ENCODE data around the gene CDC5L. TPM values are rescaled to one million over a fixed set of nuclear protein-coding genes. Genes with fewer than 3 reads are reported as not detected.

CDC5L gene
- total and polyA plus RNA-seq, 2 of the 13 experiments (the other 11 are each of a cell fraction or from before 2014, with no cell fraction given): 11.0 to 34.2 TPM

GRCh38 chr6:44387346-44388134, at the start of gene CDC5L (continued):
- peak; percentile 86 for TF ChIP-seq ARID4A (CRISPR knock-in tag; IDR thresholded peaks at IDR 0.05; ENCODE audit: borderline replicate concordance)
- TF ChIP-seq MEIS2 (CRISPR knock-in tag; IDR thresholded peaks at IDR 0.05): peak; percentile 44; the same call in 1 of the 2 replicates
- TF ChIP-seq TP53 (CRISPR knock-in tag; conservative IDR thresholded peaks at IDR 0.05): no peak
- no peak for TF ChIP-seq LRRFIP1 (CRISPR knock-in tag; conservative IDR thresholded peaks at IDR 0.05)
- no peak; the same call in 1 of the 2 replicates for TF ChIP-seq XBP1 (CRISPR knock-in tag; IDR thresholded peaks at IDR 0.05)
- peak; percentile 56; the same call in 1 of the 2 replicates for TF ChIP-seq SNAPC5 (CRISPR knock-in tag; IDR thresholded peaks at IDR 0.05; ENCODE audit: borderline replicate concordance)
- peak; percentile 69; the same call in 1 of the 2 replicates for TF ChIP-seq ZNF749 (CRISPR knock-in tag; IDR thresholded peaks at IDR 0.05; ENCODE audit: borderline replicate concordance)
- peak; percentile 46; the same call in 1 of the 2 replicates for TF ChIP-seq FOSL2 (CRISPR knock-in tag; IDR thresholded peaks at IDR 0.05)
- peak; percentile 71 for TF ChIP-seq PRDM10 (CRISPR knock-in tag; IDR thresholded peaks at IDR 0.05; ENCODE audit: low read depth)
- TF ChIP-seq TARDBP (CRISPR knock-in tag; IDR thresholded peaks at IDR 0.05): peak; percentile 89
- TF ChIP-seq ADNP (CRISPR knock-in tag; IDR thresholded peaks at IDR 0.05): no peak
- peak; percentile 94 for TF ChIP-seq TFDP1 (CRISPR knock-in tag; IDR thresholded peaks at IDR 0.05; ENCODE audit: borderline replicate concordance)
- TF ChIP-seq FOXO1 (CRISPR knock-in tag; IDR thresholded peaks at IDR 0.05): peak; percentile 30
- TF ChIP-seq JDP2 (CRISPR knock-in tag; IDR thresholded peaks at IDR 0.05; ENCODE audit: borderline replicate concordance): no peak
- 0 out of 2 replicates have a peak, but pooled peaks have one; percentile 79 for TF ChIP-seq ZBTB3 (CRISPR knock-in tag; IDR thresholded peaks at IDR 0.05; ENCODE audit: borderline replicate concordance, low read depth)
